ENCODE results near the gene BTBD9.

DNA sequence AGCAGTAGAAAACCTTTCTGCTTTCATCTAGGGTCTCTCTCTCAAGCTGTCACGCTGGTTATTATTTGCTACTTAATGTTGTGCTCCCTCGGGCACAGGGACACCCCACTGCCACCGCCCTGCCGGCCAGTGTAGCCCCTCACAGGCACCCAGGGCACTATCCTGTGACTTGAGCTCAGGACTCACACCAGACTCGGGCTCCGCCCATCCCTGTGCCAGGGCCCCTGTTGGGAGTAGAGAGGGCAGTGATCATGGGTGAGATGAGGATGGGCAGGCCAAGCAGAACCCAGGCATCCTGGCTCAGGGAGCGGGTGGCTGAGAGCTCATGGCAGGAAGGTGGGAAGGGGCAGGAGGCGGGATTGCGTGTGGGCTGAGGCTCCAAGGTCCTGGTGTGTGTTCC is 448.3 kb downstream of the BTBD9 start:
- TF ChIP-seq CTCF (IDR thresholded peaks at IDR 0.05; ENCODE audit: insufficient read depth, low read depth, low read length) (no peak), EZH2 (IDR thresholded peaks at IDR 0.05; ENCODE audit: insufficient read depth, low read length) (no peak)
